Measurements from ENCODE around the gene BMPR2.

Gene BMPR2

GRCh38 chr2:202609381-202610145, 233.4 kb downstream of the BMPR2 start:
- 94% methylated on average over 2 of the region's 3 CpGs for WGBS
- H2BK120ac ChIP-seq (ENCODE audit: low read depth, low read length): no peak overlapping the region
- H3K4me1 ChIP-seq (ENCODE audit: control insufficient read depth, insufficient read depth, low read depth, low read length): no peaks in the 10 kb centered on the region
- no peak overlapping the region for H4K8ac ChIP-seq (ENCODE audit: low read length)
- H3K4me2 ChIP-seq (ENCODE audit: low read length, poor library complexity, severe bottlenecking): no peak overlapping the region
- no peaks in the 10 kb centered on the region for H3K27me3 ChIP-seq (ENCODE audit: control insufficient read depth in 1 of 2, insufficient read depth in 1 of 2, low read length in 2 of 2)
- H2BK5ac ChIP-seq (ENCODE audit: low read depth, low read length, poor library complexity, severe bottlenecking): no peak overlapping the region
- H2AFZ ChIP-seq (ENCODE audit: low read depth, low read length): no peak overlapping the region
- H3K9me3 ChIP-seq (ENCODE audit: control insufficient read depth, low read length): no peaks in the 10 kb centered on the region
- no peak for DNase-seq
- no peaks in the 10 kb centered on the region for H3K79me1 ChIP-seq (replicated peaks; ENCODE audit: low read length, poor library complexity, severe bottlenecking)
- H3K4ac ChIP-seq (ENCODE audit: low read depth in 1 of 2, low read length in 2 of 2): no peak overlapping the region
- H3K18ac ChIP-seq (ENCODE audit: low read depth in 1 of 2, low read length in 2 of 2): no peak overlapping the region
- no peak overlapping the region for H2BK15ac ChIP-seq (ENCODE audit: low read depth, poor library complexity, severe bottlenecking)
- H3K9ac ChIP-seq (ENCODE audit: low read length): no peak overlapping the region
- no peaks in the 10 kb centered on the region for H3K36me3 ChIP-seq (ENCODE audit: control insufficient read depth in 1 of 2, insufficient read depth in 2 of 2, low read depth in 1 of 2, low read length in 2 of 2)
- no peak overlapping the region for H2AK5ac ChIP-seq (ENCODE audit: low read length, severe bottlenecking)
- no peak overlapping the region for H4K91ac ChIP-seq (ENCODE audit: low read length)
- H3K4me3 ChIP-seq (ENCODE audit: insufficient read depth in 1 of 2, low read depth in 1 of 2, low read length in 2 of 2): no peak overlapping the region
- no peak overlapping the region for H2BK12ac ChIP-seq (ENCODE audit: low read length in 2 of 2)
- no peak overlapping the region for H3K27ac ChIP-seq (ENCODE audit: low read length, poor library complexity, severe bottlenecking)
- no peak overlapping the region for H3K23ac ChIP-seq (ENCODE audit: low read length in 2 of 2)
- no peak overlapping the region for H3K14ac ChIP-seq (ENCODE audit: low read length in 2 of 2)

- Histone ChIP-seq H3K36me3 (ENCODE audit: control insufficient read depth in 1 of 2, insufficient read depth in 2 of 2, low read depth in 1 of 2, low read length in 2 of 2) (no peaks in the 10 kb centered on the region), H3K4me3 (ENCODE audit: insufficient read depth in 1 of 2, low read depth in 1 of 2, low read length in 2 of 2) (no peak overlapping the region), H3K23ac (ENCODE audit: low read length in 2 of 2) (no peak overlapping the region), H4K91ac (ENCODE audit: low read length) (no peak overlapping the region), H2BK12ac (ENCODE audit: low read length in 2 of 2) (no peak overlapping the region), H4K8ac (ENCODE audit: low read length) (no peak overlapping the region), H3K27me3 (ENCODE audit: control insufficient read depth in 1 of 2, insufficient read depth in 1 of 2, low read length in 2 of 2) (no peaks in the 10 kb centered on the region), H3K4ac (ENCODE audit: low read depth in 1 of 2, low read length in 2 of 2) (no peak overlapping the region), H2AK5ac (ENCODE audit: low read length, severe bottlenecking) (no peak overlapping the region), H2BK15ac (ENCODE audit: low read depth, poor library complexity, severe bottlenecking) (no peak overlapping the region), H2AFZ (ENCODE audit: low read depth, low read length) (no peak overlapping the region), H3K79me1 (replicated peaks; ENCODE audit: low read length, poor library complexity, severe bottlenecking) (no peaks in the 10 kb centered on the region), H3K14ac (ENCODE audit: low read length in 2 of 2) (no peak overlapping the region), H3K4me2 (ENCODE audit: low read length, poor library complexity, severe bottlenecking) (no peak overlapping the region), H3K27ac (ENCODE audit: low read length, poor library complexity, severe bottlenecking) (no peak overlapping the region), H2BK5ac (ENCODE audit: low read depth, low read length, poor library complexity, severe bottlenecking) (no peak overlapping the region), H3K4me1 (ENCODE audit: control insufficient read depth, insufficient read depth, low read depth, low read length) (no peaks in the 10 kb centered on the region), H3K18ac (ENCODE audit: low read depth in 1 of 2, low read length in 2 of 2) (no peak overlapping the region), H2BK120ac (ENCODE audit: low read depth, low read length) (no peak overlapping the region), H3K9ac (ENCODE audit: low read length) (no peak overlapping the region), H3K9me3 (ENCODE audit: control insufficient read depth, low read length) (no peaks in the 10 kb centered on the region)
- 92% methylated on average over 4 of the region's 5 CpGs for WGBS
- DNase-seq: no peak
These were observed 234.3 kb downstream of the BMPR2 start for GRCh38 chr2:202610380-202610779.

- Histone ChIP-seq H4K8ac (ENCODE audit: low read length) (no peak overlapping the region), H3K79me1 (replicated peaks; ENCODE audit: low read length, poor library complexity, severe bottlenecking) (no peaks in the 10 kb centered on the region), H2AK5ac (ENCODE audit: low read length, severe bottlenecking) (no peak overlapping the region), H3K18ac (ENCODE audit: low read depth in 1 of 2, low read length in 2 of 2) (no peak overlapping the region), H3K4me3 (ENCODE audit: insufficient read depth in 1 of 2, low read depth in 1 of 2, low read length in 2 of 2) (no peak overlapping the region), H3K4ac (ENCODE audit: low read depth in 1 of 2, low read length in 2 of 2) (no peak overlapping the region), H3K9me3 (ENCODE audit: control insufficient read depth, low read length) (no peaks in the 10 kb centered on the region), H3K27me3 (ENCODE audit: control insufficient read depth in 1 of 2, insufficient read depth in 1 of 2, low read length in 2 of 2) (no peaks in the 10 kb centered on the region), H3K27ac (ENCODE audit: low read length, poor library complexity, severe bottlenecking) (no peak overlapping the region), H2BK120ac (ENCODE audit: low read depth, low read length) (no peak overlapping the region), H3K36me3 (ENCODE audit: control insufficient read depth in 1 of 2, insufficient read depth in 2 of 2, low read depth in 1 of 2, low read length in 2 of 2) (no peaks in the 10 kb centered on the region), H3K9ac (ENCODE audit: low read length) (no peak overlapping the region), H2AFZ (ENCODE audit: low read depth, low read length) (no peak overlapping the region), H4K91ac (ENCODE audit: low read length) (no peak overlapping the region), H2BK15ac (ENCODE audit: low read depth, poor library complexity, severe bottlenecking) (no peak overlapping the region), H3K4me2 (ENCODE audit: low read length, poor library complexity, severe bottlenecking) (no peak overlapping the region), H3K23ac (ENCODE audit: low read length in 2 of 2) (no peak overlapping the region), H3K14ac (ENCODE audit: low read length in 2 of 2) (no peak overlapping the region), H2BK12ac (ENCODE audit: low read length in 2 of 2) (no peak overlapping the region), H2BK5ac (ENCODE audit: low read depth, low read length, poor library complexity, severe bottlenecking) (no peak overlapping the region), H3K4me1 (ENCODE audit: control insufficient read depth, insufficient read depth, low read depth, low read length) (no peaks in the 10 kb centered on the region)
- 95% methylated on average over 1 of the region's 1 CpG for WGBS
- DNase-seq: no peak
These were observed 236.0 kb downstream of the BMPR2 start for GRCh38 chr2:202612145-202612544.

- no peak overlapping the region for H3K4ac ChIP-seq (ENCODE audit: low read depth in 1 of 2, low read length in 2 of 2)
- WGBS: 100% methylated on average over 2 of the region's 4 CpGs
- no peak overlapping the region for H3K9ac ChIP-seq (ENCODE audit: low read length)
These were observed 237.4 kb downstream of the BMPR2 start for GRCh38 chr2:202613479-202613878.

More at GRCh38 chr2:202613479-202613878, 237.4 kb downstream of the BMPR2 start:
- Histone ChIP-seq H3K4me2 (ENCODE audit: low read length, poor library complexity, severe bottlenecking) (no peak overlapping the region), H4K91ac (ENCODE audit: low read length) (no peak overlapping the region), H3K23ac (ENCODE audit: low read length in 2 of 2) (no peak overlapping the region), H3K9me3 (ENCODE audit: control insufficient read depth, low read length) (no peaks in the 10 kb centered on the region), H4K8ac (ENCODE audit: low read length) (no peak overlapping the region), H2BK120ac (ENCODE audit: low read depth, low read length) (no peak overlapping the region), H3K27ac (ENCODE audit: low read length, poor library complexity, severe bottlenecking) (no peak overlapping the region), H2AFZ (ENCODE audit: low read depth, low read length) (no peak overlapping the region), H3K27me3 (ENCODE audit: control insufficient read depth in 1 of 2, insufficient read depth in 1 of 2, low read length in 2 of 2) (no peaks in the 10 kb centered on the region), H2BK5ac (ENCODE audit: low read depth, low read length, poor library complexity, severe bottlenecking) (no peak overlapping the region), H2BK12ac (ENCODE audit: low read length in 2 of 2) (no peak overlapping the region), H3K79me1 (replicated peaks; ENCODE audit: low read length, poor library complexity, severe bottlenecking) (no peaks in the 10 kb centered on the region), H3K14ac (ENCODE audit: low read length in 2 of 2) (no peak overlapping the region), H2AK5ac (ENCODE audit: low read length, severe bottlenecking) (no peak overlapping the region), H3K4me3 (ENCODE audit: insufficient read depth in 1 of 2, low read depth in 1 of 2, low read length in 2 of 2) (no peak overlapping the region), H3K18ac (ENCODE audit: low read depth in 1 of 2, low read length in 2 of 2) (no peak overlapping the region), H3K4me1 (ENCODE audit: control insufficient read depth, insufficient read depth, low read depth, low read length) (no peaks in the 10 kb centered on the region), H2BK15ac (ENCODE audit: low read depth, poor library complexity, severe bottlenecking) (no peak overlapping the region), H3K36me3 (ENCODE audit: control insufficient read depth in 1 of 2, insufficient read depth in 2 of 2, low read depth in 1 of 2, low read length in 2 of 2) (no peaks in the 10 kb centered on the region)
- DNase-seq: no peak

All from mesenchymal stem cell (in vitro differentiated cells and primary cell).